Activated naive CD4-positive, alpha-beta T cell treated with anti-CD3 and anti-CD28 coated beads for 36 hours (primary cell): ENCODE results near the gene LIME1. TPM values are rescaled to one million over a fixed set of nuclear protein-coding genes. Genes with fewer than 3 reads are reported as not detected.
A peak's percentile ranks its signal among the peaks of the same experiment; 100 is the strongest.

Source experiments
- CTCF ChIA-PET: fragments of 350-600 bp; sonication (Branson Sonifier 250); formaldehyde crosslinking; loops from one replicate; lab custom pipeline; 2021; ENCODE audit warnings: antibody characterized with exemption; lab: Charles Lee
- DNase-seq: peaks from one replicate; pipeline ENCODE4 v3.0.0-alpha.2; 2020
- H3K27ac Mint-ChIP-seq: one replicate; pipeline ENCODE4 v1.8.0; 2021; ENCODE audit warnings: mild to moderate bottlenecking, mixed read lengths
- H3K27me3 Mint-ChIP-seq: one replicate; pipeline ENCODE4 v1.8.0; 2021; ENCODE audit warnings: low read depth, mixed read lengths
- H3K36me3 Mint-ChIP-seq: one replicate; pipeline ENCODE4 v1.8.0; 2021; ENCODE audit warnings: low read depth, mixed read lengths
- H3K4me1 Mint-ChIP-seq: one replicate; pipeline ENCODE4 v1.8.0; 2021; ENCODE audit warnings: low read depth, mixed read lengths
- H3K4me3 Mint-ChIP-seq: one replicate; pipeline ENCODE4 v1.8.0; 2021; ENCODE audit warnings: mild to moderate bottlenecking, moderate library complexity, mixed read lengths
- H3K9me3 Mint-ChIP-seq: one replicate; pipeline ENCODE4 v1.8.0; 2021; ENCODE audit warnings: mixed read lengths
- intact Hi-C: fragments of 100-400 bp; cut with micrococcal nuclease; formaldehyde crosslinking; loops from one replicate; pipeline ENCODE4 v1.15.1; 2023
- total RNA-seq, 2 experiments: library from RNA; stranded (reverse); gene quantifications; one replicate each; pipeline ENCODE4 v1.2.3, GENCODE V29; 2021

The LIME1 gene
- total RNA-seq, 2 experiments from 2014 or later = 3.1 to 4.1 TPM

DNA sequence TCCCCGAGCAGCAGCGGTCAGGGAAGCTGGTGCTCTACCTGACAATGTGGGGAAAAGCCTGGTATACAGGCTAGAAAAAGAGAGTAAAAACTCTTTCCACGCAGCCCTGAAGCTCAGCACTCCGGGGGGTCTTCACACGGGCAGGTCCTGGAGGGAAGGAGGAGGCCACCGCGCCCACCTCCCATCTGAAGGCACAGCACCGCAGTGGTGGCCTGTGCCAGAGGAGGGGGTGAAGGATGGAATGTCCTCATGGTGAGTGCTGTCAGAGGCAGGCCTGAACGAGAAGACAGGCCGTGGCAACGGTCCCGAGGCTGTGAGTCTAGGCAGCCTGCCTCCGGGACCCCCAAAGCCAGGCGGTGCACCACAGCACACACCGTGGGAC is 9.0 kb downstream of the LIME1 start:
- intact Hi-C loops = no loop called here

DNA sequence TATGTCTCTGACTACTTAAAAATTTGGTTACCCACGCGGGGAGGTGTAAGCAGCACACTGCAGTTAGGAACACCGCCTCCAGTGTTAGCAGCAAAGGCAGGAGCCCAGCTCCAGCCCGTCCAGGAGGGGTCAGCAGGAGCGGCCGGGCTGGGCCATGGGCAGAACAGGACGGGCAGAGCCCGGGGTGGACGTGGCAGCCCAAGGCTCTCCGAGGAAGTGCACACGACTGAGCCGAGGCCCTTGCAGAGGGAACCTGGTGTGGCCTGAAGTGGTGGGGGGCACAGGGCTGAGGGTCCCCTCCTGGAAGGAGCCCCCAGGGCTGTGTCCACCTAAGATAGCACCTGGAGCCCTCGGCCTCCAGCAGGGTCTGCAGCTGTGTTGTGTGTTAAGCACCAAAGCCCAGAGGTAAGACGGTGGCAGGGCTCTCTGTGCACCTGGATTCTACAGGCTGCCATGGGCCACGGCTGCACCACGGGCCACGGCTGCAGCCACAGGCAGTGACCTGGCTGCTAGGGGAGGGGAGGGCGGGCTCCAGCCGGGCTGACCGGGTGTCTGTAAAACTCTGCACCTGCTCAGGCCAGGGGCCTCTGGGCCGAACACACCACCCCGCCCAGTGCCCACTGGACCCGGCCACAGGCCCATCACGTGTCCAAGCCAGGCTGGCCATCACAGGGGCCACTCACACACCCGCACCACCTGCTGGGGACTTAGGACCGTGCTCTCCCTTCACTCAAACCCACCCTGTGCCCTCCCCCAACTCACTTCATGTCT is 9.7 kb downstream of the LIME1 start:
- CTCF ChIA-PET = no interaction called here
- Mint-ChIP-seq H3K27ac (no peak overlapping the region), H3K4me1 (peaks cover 9% of the 10 kb centered on the region), H3K9me3 (no peaks in the 10 kb centered on the region), H3K36me3 (no peaks in the 10 kb centered on the region), H3K27me3 (no peaks in the 10 kb centered on the region), H3K4me3 (no peak overlapping the region)
- no peak for DNase-seq
- intact Hi-C loops = no loop called here

More for the DNA sequence above, 9.0 kb downstream of the LIME1 start:
- no peaks in the 10 kb centered on the region for H3K9me3 Mint-ChIP-seq
- no peaks in the 10 kb centered on the region for H3K36me3 Mint-ChIP-seq
- CTCF ChIA-PET = interaction anchor here (0.9 kb wide), 1 partner anchor 39 kb away, joined by 3 read pairs; no protein-coding TSS in a partner anchor
- no peak for DNase-seq
- H3K4me1 Mint-ChIP-seq = peaks cover 3% of the 10 kb centered on the region
- no peaks in the 10 kb centered on the region for H3K27me3 Mint-ChIP-seq
- no peak overlapping the region for H3K27ac Mint-ChIP-seq
- no peak overlapping the region for H3K4me3 Mint-ChIP-seq

DNA sequence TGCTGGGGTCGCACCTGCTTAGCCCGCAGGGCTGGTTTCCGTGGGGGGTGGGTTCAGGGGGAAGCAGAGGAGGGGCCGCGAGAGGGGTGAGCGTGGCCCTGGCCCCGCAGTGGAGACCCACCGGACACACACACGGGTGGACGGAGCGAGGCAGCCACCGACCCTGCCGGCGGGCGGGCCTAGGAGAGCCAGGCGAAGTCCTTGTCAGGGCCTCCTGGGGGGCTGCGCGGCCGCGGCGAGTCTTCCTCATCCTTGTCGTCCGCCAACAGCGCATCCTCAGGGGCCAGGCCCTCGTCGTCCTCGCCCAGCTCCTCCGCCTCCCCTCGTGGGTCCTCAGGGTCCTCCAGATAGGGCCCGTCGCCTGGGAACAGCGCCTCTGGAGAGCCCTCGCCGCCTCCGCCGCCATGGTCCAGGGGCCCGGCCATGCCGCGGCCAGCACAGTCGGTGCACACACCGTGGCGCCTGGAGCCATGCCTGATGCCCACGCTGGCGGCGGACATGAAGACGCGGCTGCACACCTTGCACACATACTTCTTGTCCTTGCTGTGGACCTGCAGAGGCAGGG is 10.4 kb downstream of the LIME1 start:
- no peaks in the 10 kb centered on the region for H3K9me3 Mint-ChIP-seq
- intact Hi-C loops = no loop called here
- no peaks in the 10 kb centered on the region for H3K36me3 Mint-ChIP-seq
- H3K27me3 Mint-ChIP-seq = no peaks in the 10 kb centered on the region
- no peak for DNase-seq
- no peak overlapping the region for H3K4me3 Mint-ChIP-seq
- H3K4me1 Mint-ChIP-seq = peaks cover 13% of the 10 kb centered on the region
- H3K27ac Mint-ChIP-seq = no peak overlapping the region
- CTCF ChIA-PET = no interaction called here

DNA sequence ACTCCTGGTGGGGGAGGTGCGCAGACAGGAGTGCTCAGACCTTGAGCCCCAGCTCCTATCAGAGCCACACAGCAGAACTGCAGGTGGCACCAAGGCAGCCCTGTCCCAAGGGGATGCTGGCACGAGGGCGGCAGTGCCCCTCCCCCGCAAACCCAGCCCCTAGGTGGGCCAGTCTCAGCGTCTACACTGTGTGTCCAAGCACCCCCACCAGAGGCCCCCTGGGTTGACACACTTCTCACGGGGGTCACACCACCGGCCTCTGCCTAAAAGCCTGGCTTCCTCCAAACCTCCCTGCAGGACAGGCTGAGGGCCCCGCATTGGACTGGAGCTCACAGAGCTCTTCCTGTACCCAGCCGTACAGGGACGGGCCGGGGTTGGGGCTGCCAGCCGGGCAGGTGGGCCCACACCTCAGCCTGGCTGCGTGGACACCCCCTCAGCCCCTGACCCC is 11.2 kb downstream of the LIME1 start:
- no peaks in the 10 kb centered on the region for H3K9me3 Mint-ChIP-seq
- no peaks in the 10 kb centered on the region for H3K36me3 Mint-ChIP-seq
- no peak overlapping the region for H3K27ac Mint-ChIP-seq
- intact Hi-C loops = no loop called here
- CTCF ChIA-PET = no interaction called here
- no peak for DNase-seq
- no peaks in the 10 kb centered on the region for H3K27me3 Mint-ChIP-seq
- peaks cover 16% of the 10 kb centered on the region for H3K4me1 Mint-ChIP-seq
- H3K4me3 Mint-ChIP-seq = no peak overlapping the region

DNA sequence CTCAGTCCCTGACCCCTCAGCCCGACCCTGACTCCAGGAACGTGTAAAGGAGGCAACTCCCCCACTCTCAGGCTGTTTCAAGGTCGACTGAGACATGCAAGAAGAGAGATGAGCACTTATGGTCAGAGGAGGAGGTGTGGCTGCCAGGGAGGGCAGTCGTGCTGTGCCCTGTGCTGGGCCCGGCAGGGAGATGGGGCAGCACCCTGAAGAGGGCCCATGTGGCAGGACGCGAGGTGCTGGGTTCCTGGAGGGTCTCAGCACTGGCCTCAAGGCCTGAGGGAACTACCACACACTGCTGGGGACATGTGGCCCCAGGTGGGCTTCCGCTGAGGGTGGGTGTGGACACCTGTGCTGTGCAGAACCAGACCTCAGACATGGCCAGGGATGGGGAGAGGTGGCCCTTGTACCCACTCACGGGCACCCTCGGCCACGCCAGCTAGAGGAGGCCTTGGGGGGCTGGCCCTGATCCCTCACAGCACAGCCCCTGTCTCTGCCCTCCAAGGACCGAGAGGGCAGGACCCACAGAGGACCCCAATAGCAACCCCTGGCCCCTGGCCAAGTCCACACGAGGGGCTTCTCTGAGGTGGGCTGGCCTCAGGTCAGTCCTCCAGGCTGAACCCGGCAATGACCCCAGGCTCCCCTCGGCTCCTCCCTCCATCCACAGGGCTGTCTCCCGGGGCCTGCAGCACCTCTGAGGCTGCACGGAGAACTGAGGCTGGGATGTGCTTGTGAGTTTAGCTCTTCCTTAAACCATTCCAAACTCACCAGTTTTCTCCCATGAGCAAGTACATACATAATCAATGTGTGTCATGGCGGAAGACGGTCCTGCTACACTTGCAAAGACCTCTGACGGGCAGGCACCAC is 11.8 kb downstream of the LIME1 start:
- DNase-seq = no peak
- H3K9me3 Mint-ChIP-seq = no peaks in the 10 kb centered on the region
- no peak overlapping the region for H3K27ac Mint-ChIP-seq
- H3K36me3 Mint-ChIP-seq = no peaks in the 10 kb centered on the region
- CTCF ChIA-PET = no interaction called here
- no peaks in the 10 kb centered on the region for H3K27me3 Mint-ChIP-seq
- H3K4me3 Mint-ChIP-seq = no peak overlapping the region
- peaks cover 16% of the 10 kb centered on the region for H3K4me1 Mint-ChIP-seq
- intact Hi-C loops = no loop called here

DNA sequence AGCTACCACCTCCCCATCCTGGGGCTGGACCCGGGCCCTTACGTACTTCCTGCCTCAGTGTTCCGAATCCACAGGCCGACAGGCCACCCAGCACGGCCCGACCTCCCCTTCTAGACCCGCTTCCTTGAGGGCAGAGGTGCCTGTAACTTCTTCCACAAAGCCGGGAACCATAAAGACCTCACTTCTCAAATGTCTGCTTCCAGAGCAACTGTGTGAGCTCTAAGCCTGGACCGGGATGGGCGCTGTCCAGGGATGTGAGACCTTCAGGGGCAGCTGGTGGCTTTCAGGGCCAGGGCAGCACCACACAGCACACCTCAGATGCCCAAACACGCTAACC is 12.4 kb downstream of the LIME1 start:
- CTCF ChIA-PET = no interaction called here
- Mint-ChIP-seq H3K27me3 (no peaks in the 10 kb centered on the region), H3K27ac (no peak overlapping the region), H3K4me3 (no peak overlapping the region), H3K36me3 (no peaks in the 10 kb centered on the region), H3K9me3 (no peaks in the 10 kb centered on the region), H3K4me1 (peaks cover 16% of the 10 kb centered on the region)
- no peak for DNase-seq
- intact Hi-C loops = no loop called here

DNA sequence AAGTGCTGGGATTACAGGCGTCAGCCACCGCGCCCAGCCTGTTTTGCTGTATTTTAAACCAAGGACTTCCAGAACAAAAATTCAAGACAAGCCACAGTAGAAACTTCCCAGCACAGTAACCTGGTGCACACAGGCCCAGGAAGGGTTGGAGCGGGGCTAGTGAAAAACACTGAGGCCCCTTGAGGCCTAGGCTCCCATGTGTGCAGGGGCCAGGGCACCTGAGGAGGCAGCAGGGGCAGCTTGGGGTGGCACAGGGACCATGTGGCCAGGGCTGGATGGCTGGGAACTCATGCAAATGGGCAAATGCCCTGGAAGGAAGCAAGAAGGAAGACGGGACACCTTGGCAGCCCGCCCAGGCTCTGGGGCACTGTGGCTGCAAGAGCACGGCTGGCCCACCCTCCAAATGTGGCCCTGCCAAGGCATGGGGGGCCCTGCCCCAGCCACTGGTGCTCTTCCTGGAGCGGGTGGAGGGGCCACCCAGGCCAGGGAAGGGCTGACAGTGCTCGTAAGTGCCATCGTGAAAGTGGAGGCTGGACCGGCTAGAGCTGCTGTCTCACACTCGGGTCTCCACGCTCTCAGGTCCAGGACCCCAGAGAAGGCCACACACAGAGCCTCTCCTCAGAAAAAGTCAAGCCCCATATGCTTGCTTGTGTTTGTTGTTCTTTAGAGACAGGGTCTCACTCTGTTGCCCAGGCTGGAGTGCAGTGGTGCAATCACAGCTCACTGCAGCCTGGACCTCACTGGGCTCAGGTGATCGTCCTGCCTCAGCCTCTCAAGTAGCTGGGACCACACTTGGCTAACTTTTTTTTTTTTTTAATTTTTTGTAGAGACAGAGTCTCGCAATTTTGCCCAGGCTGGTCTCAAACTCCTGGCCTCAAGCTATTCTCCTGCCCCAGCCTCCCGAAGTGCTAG is 13.4 kb downstream of the LIME1 start:
- Mint-ChIP-seq H3K27ac (no peak overlapping the region), H3K4me1 (peaks cover 16% of the 10 kb centered on the region), H3K9me3 (no peaks in the 10 kb centered on the region), H3K4me3 (no peak overlapping the region), H3K27me3 (no peaks in the 10 kb centered on the region), H3K36me3 (no peaks in the 10 kb centered on the region)
- no peak for DNase-seq
- CTCF ChIA-PET = interaction anchor here (0.6 to 1.2 kb wide), 3 partner anchors 9 to 138 kb away, joined by 3 read pairs; no protein-coding TSS in a partner anchor
- intact Hi-C loops = no loop called here

DNA sequence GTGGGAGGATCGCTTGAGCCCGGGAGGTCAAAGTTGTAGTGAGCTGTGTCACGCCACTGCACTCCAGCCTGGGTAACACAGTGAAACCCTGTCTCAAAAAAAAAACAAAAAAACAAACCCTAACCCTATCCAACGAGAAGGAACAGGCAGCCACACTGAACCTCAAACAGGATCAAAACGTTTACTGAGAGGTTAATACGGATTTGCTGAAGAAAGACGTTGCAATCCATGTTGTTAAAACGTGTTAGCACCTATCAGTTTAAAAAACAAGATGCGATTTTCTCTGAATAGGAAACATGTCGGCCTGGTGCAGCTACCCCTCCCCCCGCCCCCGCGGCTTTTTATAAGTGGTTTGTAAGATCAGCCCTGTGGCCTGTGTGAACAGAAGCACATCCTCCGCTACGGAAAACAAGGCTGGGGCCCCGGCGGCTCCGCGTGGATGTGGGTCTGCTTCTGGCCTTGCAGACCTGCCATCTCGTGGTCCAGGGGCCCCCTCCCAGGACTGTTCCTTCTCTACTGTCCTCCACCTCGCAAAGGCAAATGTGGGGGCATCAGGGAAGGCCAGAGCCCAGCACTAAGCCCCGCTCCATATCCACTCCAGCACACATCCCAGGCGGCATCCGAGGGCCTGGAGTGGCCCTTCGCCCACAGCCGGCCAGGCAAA is 14.5 kb downstream of the LIME1 start:
- DNase-seq = peak; percentile 72
- Mint-ChIP-seq H3K36me3 (no peaks in the 10 kb centered on the region), H3K27me3 (no peaks in the 10 kb centered on the region), H3K4me1 (peaks cover 16% of the 10 kb centered on the region), H3K9me3 (no peaks in the 10 kb centered on the region), H3K27ac (peak overlapping the region; percentile 69), H3K4me3 (peak overlapping the region; percentile 52)
- intact Hi-C loops = no loop called here
- CTCF ChIA-PET = interaction anchor here (0.9 to 1.2 kb wide), 2 partner anchors 10 to 35 kb away, joined by 3 read pairs; no protein-coding TSS in a partner anchor

DNA sequence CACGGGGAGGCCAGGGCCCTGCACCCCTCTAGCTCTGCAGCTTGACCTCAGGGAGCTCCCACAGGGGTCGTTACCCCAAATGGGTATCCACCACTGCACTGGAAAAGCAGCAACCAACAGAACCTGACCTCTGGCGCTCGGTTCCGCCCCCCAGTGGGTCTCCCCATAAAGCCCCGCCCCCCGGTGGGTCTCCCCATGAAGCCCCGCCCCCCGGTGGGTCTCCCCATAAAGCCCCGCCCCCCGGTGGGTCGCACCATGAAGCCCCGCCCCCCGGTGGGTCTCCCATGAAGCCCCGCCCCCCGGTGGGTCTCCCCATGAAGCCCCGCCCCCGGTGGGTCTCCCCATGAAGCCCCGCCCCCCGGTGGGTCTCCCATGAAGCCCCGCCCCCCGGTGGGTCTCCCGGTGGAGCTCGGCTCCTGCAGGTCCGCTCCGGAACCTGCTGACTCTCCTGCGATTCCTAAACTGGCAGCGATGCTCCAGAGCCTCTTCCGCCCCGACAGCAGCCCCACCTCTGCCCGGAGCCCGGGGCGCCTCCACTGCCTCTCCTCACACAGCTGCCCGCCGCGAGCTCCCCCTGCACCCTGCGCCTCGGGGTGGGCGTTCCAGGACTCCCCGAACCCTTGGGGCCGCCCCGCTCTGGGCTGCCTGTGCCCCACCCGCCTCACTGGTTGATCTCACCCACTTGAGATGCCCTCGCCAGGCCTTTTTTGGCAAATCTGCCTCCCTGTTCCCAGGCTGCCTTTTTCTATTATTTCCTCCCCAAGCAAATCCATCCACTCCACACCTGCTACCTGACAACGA is 15.2 kb downstream of the LIME1 start:
- no peak for DNase-seq
- H3K27ac Mint-ChIP-seq = peak overlapping the region; percentile 69
- intact Hi-C loops = no loop called here
- peak overlapping the region; percentile 52 for H3K4me3 Mint-ChIP-seq
- no peaks in the 10 kb centered on the region for H3K27me3 Mint-ChIP-seq
- H3K4me1 Mint-ChIP-seq = peaks cover 19% of the 10 kb centered on the region
- no peaks in the 10 kb centered on the region for H3K9me3 Mint-ChIP-seq
- CTCF ChIA-PET = no interaction called here
- no peaks in the 10 kb centered on the region for H3K36me3 Mint-ChIP-seq

DNA sequence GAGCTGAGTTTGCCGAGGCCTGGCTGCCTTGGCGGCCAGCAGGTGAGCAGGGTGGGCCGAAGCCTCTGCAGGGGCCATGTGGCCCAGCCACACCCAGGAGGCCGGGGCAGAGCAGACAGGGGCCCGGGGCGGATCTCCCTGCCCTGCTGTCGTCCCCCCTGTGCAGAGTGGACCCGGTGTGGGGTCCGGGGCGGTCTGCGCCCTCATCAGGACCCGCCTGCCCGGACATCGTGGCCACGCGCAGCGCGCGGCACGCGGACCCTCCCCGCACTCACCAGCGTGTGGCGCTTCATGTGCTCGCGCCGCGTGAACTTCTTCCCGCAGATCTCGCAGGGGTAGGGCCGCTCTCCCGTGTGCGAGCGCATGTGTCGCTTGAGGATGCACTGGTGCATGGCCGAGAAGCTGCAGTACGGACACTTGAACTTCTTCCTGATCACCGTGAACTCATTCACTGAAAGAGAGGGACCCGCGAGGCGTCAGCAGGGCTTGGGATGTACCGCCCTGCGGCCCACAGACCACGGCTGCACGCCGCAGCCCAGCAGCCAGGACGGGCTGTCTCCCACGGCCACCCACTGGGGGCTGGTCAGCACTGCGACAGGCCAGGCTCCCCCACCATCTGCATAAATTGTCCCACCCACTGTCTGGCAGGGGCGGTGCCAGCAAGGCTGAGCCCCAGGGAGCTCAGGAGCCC is 16.1 kb downstream of the LIME1 start:
- intact Hi-C loops = no loop called here
- H3K27ac Mint-ChIP-seq = no peak overlapping the region
- CTCF ChIA-PET = no interaction called here
- DNase-seq = no peak
- no peaks in the 10 kb centered on the region for H3K9me3 Mint-ChIP-seq
- no peak overlapping the region for H3K4me3 Mint-ChIP-seq
- H3K4me1 Mint-ChIP-seq = peaks cover 21% of the 10 kb centered on the region
- H3K27me3 Mint-ChIP-seq = no peaks in the 10 kb centered on the region
- no peaks in the 10 kb centered on the region for H3K36me3 Mint-ChIP-seq
